Type B pancreatic cell (in vitro differentiated cells): ENCODE results near the gene TNFRSF18. TPM values are rescaled to one million over a fixed set of nuclear protein-coding genes. Genes with fewer than 3 reads are reported as not detected.

ENCODE experiments used
- DNase-seq: peaks from one replicate; pipeline ENCODE4 v3.0.0; 2021; ENCODE audit warnings: mixed read lengths; ENCODE audit not compliant: unreplicated experiment; ENCODE audit errors: extremely low spot score
- H3K27ac Mint-ChIP-seq: 2 replicates; pipeline ENCODE4 v1.8.0; 2021; ENCODE audit warnings: mild to moderate bottlenecking, mixed read lengths
- H3K27me3 Mint-ChIP-seq: 2 replicates; pipeline ENCODE4 v1.8.0; 2021; ENCODE audit warnings: mixed read lengths
- H3K36me3 Mint-ChIP-seq: 2 replicates; pipeline ENCODE4 v1.8.0; 2021; ENCODE audit warnings: mixed read lengths
- H3K4me1 Mint-ChIP-seq: one replicate; pipeline ENCODE4 v1.8.0; 2021; ENCODE audit warnings: mixed read lengths; ENCODE audit not compliant: unreplicated experiment
- H3K4me3 Mint-ChIP-seq: 2 replicates; pipeline ENCODE4 v1.8.0; 2021; ENCODE audit warnings: mild to moderate bottlenecking, mixed read lengths
- H3K9me3 Mint-ChIP-seq: 2 replicates; pipeline ENCODE4 v1.8.0; 2021; ENCODE audit warnings: mixed read lengths
- CTCF ChIP-seq: fragments of 200-600 bp; sonication (generic); conservative IDR thresholded peaks from 2 replicates; pipeline ENCODE4 v1.5.0; 2021; ENCODE audit warnings: antibody characterized with exemption, mild to moderate bottlenecking
- total RNA-seq: library from RNA; stranded (reverse); gene quantifications from 2 replicates; pipeline ENCODE4 v1.2.1, GENCODE V29; 2021; ENCODE audit warnings: low replicate concordance

TNFRSF18 gene
- total RNA-seq, 1 donor from 2014 or later = not detected

GRCh38 chr1:1161683-1162079 lies 44.7 kb downstream of the TNFRSF18 start:
- no peak for DNase-seq
- H3K36me3 Mint-ChIP-seq = no peaks in the 10 kb centered on the region
- H3K4me1 Mint-ChIP-seq = peaks cover 10% of the 10 kb centered on the region
- no peak overlapping the region for H3K27ac Mint-ChIP-seq
- no peak overlapping the region for H3K4me3 Mint-ChIP-seq
- TF ChIP-seq CTCF = no peak
- H3K9me3 Mint-ChIP-seq = no peaks in the 10 kb centered on the region
- no peaks in the 10 kb centered on the region for H3K27me3 Mint-ChIP-seq

GRCh38 chr1:1161078-1161682 lies 45.2 kb downstream of the TNFRSF18 start:
- Mint-ChIP-seq H3K36me3 (no peaks in the 10 kb centered on the region), H3K27ac (no peak overlapping the region), H3K27me3 (no peaks in the 10 kb centered on the region), H3K9me3 (no peaks in the 10 kb centered on the region), H3K4me3 (no peak overlapping the region), H3K4me1 (peaks cover 10% of the 10 kb centered on the region)
- no peak for TF ChIP-seq CTCF
- no peak for DNase-seq

GRCh38 chr1:1160281-1160930 lies 46.0 kb downstream of the TNFRSF18 start:
- Mint-ChIP-seq H3K36me3 (no peaks in the 10 kb centered on the region), H3K27ac (no peak overlapping the region), H3K27me3 (no peaks in the 10 kb centered on the region), H3K9me3 (no peaks in the 10 kb centered on the region), H3K4me3 (no peak overlapping the region), H3K4me1 (peaks cover 5% of the 10 kb centered on the region)
- DNase-seq = no peak
- no peak for TF ChIP-seq CTCF

- H3K27me3 Mint-ChIP-seq = no peaks in the 10 kb centered on the region
- no peak overlapping the region for H3K27ac Mint-ChIP-seq
- no peak for DNase-seq
- no peak overlapping the region for H3K4me3 Mint-ChIP-seq
- no peak for TF ChIP-seq CTCF
- H3K9me3 Mint-ChIP-seq = peaks cover 4% of the 10 kb centered on the region
- no peaks in the 10 kb centered on the region for H3K4me1 Mint-ChIP-seq
- H3K36me3 Mint-ChIP-seq = no peaks in the 10 kb centered on the region
These were observed 48.3 kb downstream of the TNFRSF18 start for GRCh38 chr1:1157914-1158710.

GRCh38 chr1:1157426-1157913 lies 48.9 kb downstream of the TNFRSF18 start:
- H3K9me3 Mint-ChIP-seq = peaks cover 10% of the 10 kb centered on the region
- no peak overlapping the region for H3K27ac Mint-ChIP-seq
- no peak for DNase-seq
- no peaks in the 10 kb centered on the region for H3K27me3 Mint-ChIP-seq
- peak overlapping the region; percentile 73 for H3K4me3 Mint-ChIP-seq
- H3K36me3 Mint-ChIP-seq = no peaks in the 10 kb centered on the region
- no peak for TF ChIP-seq CTCF
- H3K4me1 Mint-ChIP-seq = no peaks in the 10 kb centered on the region
